ENCODE results near the gene B4GALT5. TPM values are rescaled to one million over a fixed set of nuclear protein-coding genes. Genes with fewer than 3 reads are reported as not detected.
"Not testable (repeated sequence)": the region's sequence is repeated elsewhere in the genome, so short reads cannot be mapped to it uniquely, and the experiment has no call there.

The B4GALT5 gene, protein sequence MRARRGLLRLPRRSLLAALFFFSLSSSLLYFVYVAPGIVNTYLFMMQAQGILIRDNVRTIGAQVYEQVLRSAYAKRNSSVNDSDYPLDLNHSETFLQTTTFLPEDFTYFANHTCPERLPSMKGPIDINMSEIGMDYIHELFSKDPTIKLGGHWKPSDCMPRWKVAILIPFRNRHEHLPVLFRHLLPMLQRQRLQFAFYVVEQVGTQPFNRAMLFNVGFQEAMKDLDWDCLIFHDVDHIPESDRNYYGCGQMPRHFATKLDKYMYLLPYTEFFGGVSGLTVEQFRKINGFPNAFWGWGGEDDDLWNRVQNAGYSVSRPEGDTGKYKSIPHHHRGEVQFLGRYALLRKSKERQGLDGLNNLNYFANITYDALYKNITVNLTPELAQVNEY
- polyA plus RNA-seq (ENCODE audit: insufficient read length) = 51.5 TPM
- long read RNA-seq, donor 1, full-length matches to known transcripts = 14 of 14 reads
- long read RNA-seq, donor 1, partial matches to known transcripts = 0 of 14 reads
- long read RNA-seq, donor 1, other reads (novel, unspliced or antisense) = 0 of 14 reads
- long read RNA-seq, donor 2, full-length matches to known transcripts = 12 of 12 reads
- long read RNA-seq, donor 2, partial matches to known transcripts = 0 of 12 reads
- long read RNA-seq, donor 2, other reads (novel, unspliced or antisense) = 0 of 12 reads
- long read RNA-seq, donor 3, full-length matches to known transcripts = 4 of 4 reads
- long read RNA-seq, donor 3, partial matches to known transcripts = 0 of 4 reads
- long read RNA-seq, donor 3, other reads (novel, unspliced or antisense) = 0 of 4 reads
- long read RNA-seq, donor 4 = 0 reads
- long read RNA-seq, donor 5, full-length matches to known transcripts = 6 of 6 reads
- long read RNA-seq, donor 5, partial matches to known transcripts = 0 of 6 reads
- long read RNA-seq, donor 5, other reads (novel, unspliced or antisense) = 0 of 6 reads
- long read RNA-seq, donor 6, full-length matches to known transcripts = 10 of 10 reads
- long read RNA-seq, donor 6, partial matches to known transcripts = 0 of 10 reads
- long read RNA-seq, donor 6, other reads (novel, unspliced or antisense) = 0 of 10 reads
- long read RNA-seq, donor 7, full-length matches to known transcripts = 9 of 9 reads
- long read RNA-seq, donor 7, partial matches to known transcripts = 0 of 9 reads
- long read RNA-seq, donor 7, other reads (novel, unspliced or antisense) = 0 of 9 reads
- long read RNA-seq, donor 8, full-length matches to known transcripts = 5 of 5 reads
- long read RNA-seq, donor 8, partial matches to known transcripts = 0 of 5 reads
- long read RNA-seq, donor 8, other reads (novel, unspliced or antisense) = 0 of 5 reads

- peak; percentile 84 for DNase-seq
These were observed at the start of gene B4GALT5 for GRCh38 chr20:49713753-49714712. Gene B4GALT5 (minus strand): TSS chr20:49713878. CDS start chr20:49713690, 188 bp downstream.

- DNase-seq = no peak
These were observed 49.5 kb upstream of the B4GALT5 start for GRCh38 chr20:49762940-49763766.

DNA sequence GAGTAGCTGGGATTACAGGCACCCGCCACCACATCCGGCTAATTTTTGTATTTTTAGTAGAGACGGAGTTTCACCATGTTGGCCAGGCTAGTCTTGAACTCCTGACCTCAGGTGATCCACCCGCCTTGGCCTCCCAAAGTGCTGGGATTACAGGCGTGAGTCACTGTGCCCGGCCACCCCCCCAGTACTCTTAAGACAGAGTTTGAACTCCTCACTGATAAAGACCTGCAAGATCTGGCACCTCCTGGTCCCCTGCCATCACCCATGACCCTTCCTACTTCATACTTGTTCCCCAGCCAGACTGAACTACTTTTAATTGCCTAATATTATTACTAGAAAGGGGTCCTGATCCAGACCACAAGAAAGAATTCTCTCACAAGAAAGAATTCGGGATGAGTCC is 48.2 kb upstream of the B4GALT5 start:
- DNase-seq = not testable (repeated sequence)

DNA sequence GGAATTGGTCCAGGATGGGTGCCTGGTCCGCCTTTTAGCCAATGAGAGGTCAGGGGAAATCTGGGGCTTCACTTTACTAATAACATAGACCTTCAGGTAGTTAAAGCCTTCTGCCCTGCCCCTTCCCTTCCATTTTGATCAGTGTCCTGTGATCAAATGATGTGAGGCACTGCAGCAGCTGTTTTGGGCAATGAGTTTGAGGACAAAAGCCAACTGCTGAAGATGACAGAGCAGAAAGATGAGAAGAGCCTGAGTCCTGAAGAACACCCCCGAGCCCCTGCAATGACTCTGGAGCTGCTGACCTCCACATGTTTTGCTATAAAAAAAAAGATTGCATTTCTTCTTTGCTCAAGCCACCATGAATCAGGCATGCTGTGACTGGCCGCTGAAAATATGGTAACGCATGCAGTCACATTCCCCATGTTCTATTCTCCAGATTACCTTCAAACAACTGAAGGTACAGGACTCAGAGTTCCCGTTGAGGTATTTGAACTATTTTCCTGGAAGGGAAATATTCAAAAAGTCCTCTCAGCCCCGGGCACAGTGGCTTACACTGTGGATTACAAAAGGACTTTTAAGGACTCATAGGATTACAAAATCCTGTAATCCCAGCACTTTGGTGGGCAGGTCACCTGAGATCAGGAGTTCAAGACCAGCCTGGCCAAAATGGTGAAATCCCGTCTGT is 45.7 kb upstream of the B4GALT5 start:
- DNase-seq = no peak

GRCh38 chr20:49758781-49759180 is 45.1 kb upstream of the B4GALT5 start:
- no peak for DNase-seq

GRCh38 chr20:49757597-49757996 is 43.9 kb upstream of the B4GALT5 start:
- DNase-seq = no peak

- no peak for DNase-seq
These were observed 42.6 kb upstream of the B4GALT5 start for GRCh38 chr20:49756241-49756640.

- DNase-seq = no peak
These were observed 40.9 kb upstream of the B4GALT5 start for GRCh38 chr20:49754596-49754995.

GRCh38 chr20:49753133-49753532 is 39.5 kb upstream of the B4GALT5 start:
- no peak for DNase-seq

DNA sequence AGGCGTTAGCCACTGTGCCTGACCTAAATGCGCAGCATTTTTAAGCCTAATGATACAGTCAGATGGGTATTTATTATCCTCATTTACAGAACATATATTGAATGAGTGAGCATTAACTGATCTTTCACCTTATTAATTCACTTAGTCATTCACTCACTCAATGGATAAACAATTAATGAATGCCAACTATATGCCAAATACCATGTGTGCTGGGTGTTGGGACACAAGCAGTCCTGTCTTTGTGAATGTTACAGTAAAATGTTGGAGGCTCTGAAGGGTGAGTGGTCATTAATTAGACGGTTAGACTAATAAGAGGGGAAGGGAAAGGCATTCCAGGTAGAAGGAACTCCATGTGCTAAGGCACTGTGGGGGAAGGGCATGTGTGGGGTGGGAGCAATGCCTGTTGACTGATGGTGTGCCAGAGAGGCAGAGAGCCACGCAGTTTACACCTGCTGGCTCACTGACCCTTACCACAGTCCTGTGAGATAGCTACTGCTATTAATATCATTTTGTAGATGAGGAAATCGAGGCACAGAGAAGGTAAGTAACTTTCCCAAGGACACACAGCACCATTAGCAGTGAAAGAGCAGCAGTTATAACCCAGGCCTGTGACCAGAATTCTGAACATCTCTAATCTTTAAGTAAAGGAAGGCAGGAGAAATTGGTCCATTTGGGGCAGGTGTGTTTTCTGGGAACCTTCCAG is 38.7 kb upstream of the B4GALT5 start:
- DNase-seq = no peak

GRCh38 chr20:49751397-49751736 is 37.7 kb upstream of the B4GALT5 start:
- no peak for DNase-seq

DNA sequence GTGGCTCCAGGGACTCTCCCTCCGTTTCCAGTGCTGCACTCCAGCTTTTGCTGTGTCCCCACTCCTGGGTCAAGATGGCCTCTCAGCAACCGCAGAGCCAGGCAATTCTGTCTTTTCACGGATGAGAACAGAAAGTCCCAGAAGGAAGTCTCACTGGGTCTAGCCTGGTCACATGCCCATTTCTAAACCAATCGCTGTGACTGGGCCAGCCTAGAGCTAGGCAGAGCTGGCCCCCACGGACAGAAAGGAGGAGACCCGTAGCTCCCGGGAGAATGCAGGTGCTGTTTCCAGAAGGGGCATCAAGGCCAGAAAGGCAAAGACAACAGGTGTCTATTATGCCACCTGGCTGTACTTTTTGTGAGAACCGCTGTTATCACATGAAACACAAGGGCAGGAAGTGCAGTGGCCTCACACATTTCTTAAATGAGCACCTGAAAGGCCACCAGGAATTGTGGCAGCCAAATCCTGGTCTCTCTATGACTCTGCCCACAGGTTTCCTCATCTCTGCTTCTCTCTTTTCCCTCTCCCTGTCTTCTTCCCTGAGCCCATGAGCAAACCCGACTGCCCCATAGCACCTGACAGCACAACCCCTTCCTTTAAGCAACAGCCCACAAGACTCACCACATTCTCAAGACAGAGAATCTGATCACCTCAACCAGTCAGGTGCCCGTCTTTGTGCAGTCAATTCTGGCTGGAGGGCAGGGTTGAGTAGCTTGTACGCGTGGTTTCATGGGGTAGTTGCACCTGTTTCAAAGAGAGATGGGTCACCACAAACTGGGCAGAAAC is 37.1 kb upstream of the B4GALT5 start:
- no peak for DNase-seq

GRCh38 chr20:49749625-49750024 is 35.9 kb upstream of the B4GALT5 start:
- DNase-seq = no peak

GRCh38 chr20:49748525-49748838 is 34.8 kb upstream of the B4GALT5 start:
- DNase-seq = no peak

- DNase-seq = no peak
These were observed 34.2 kb upstream of the B4GALT5 start for GRCh38 chr20:49747707-49748524.

GRCh38 chr20:49742948-49743347 is 29.3 kb upstream of the B4GALT5 start:
- no peak for DNase-seq

DNA sequence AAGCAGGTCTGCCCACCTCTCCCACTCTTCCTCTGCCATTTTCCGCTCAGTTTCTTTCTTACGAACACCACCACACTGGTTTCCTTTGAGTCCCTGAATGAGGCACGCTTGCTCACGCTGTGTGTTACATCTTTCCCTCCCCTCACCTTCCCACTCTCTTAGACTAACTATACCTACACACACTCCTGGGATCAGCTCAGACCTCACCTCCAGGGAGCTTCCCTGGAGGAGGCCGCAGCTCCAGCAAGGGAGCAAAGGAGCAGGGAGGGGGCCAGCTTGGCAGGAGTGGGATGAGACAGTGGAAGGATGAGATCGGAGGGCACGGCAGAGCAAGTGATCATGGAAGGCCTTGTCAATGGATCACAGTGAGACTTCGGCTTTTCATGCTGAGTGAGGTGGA is 28.3 kb upstream of the B4GALT5 start:
- DNase-seq = no peak

Data from left kidney (tissue), 8 donors.